K562 (cell line): Measurements from ENCODE around the gene FIBP. TPM values are rescaled to one million over a fixed set of nuclear protein-coding genes. Genes with fewer than 3 reads are reported as not detected.
A peak's percentile ranks its signal among the peaks of the same experiment; 100 is the strongest.

Experiments
- ASH1L ChIP-seq: fragments of 450-650 bp; IDR thresholded peaks from 2 replicates; pipeline ENCODE4 v1.6.1; 2018; ENCODE audit warnings: borderline replicate concordance, mild to moderate bottlenecking, low read depth; ENCODE audit not compliant: partially characterized antibody
- CC2D1A ChIP-seq: fragments of 450-650 bp; IDR thresholded peaks from 2 replicates; pipeline ENCODE4 v1.6.1; 2017; ENCODE audit warnings: mild to moderate bottlenecking
- JUNB ChIP-seq: fragments of 450-650 bp; formaldehyde crosslinking; conservative IDR thresholded peaks from 2 replicates; pipeline ENCODE4 v1.4.0; 2020; ENCODE audit warnings: mild to moderate bottlenecking
- MEF2D ChIP-seq: conservative IDR thresholded peaks from 2 replicates; pipeline ENCODE4 v1.6.1; 2016; ENCODE audit warnings: low read depth, missing genetic modification characterization, missing compliant biosample characterization
- MIER1 ChIP-seq: fragments of 450-650 bp; IDR thresholded peaks from 2 replicates; pipeline ENCODE4 v1.6.1; 2016; ENCODE audit warnings: antibody characterized with exemption, mild to moderate bottlenecking, low read depth
- NR3C1 ChIP-seq: sonication (generic); formaldehyde crosslinking; IDR thresholded peaks from 2 replicates; pipeline ENCODE4 v1.8.1; 2022; ENCODE audit warnings: missing genetic modification reagents
- OTX1 ChIP-seq: fragments of 450-650 bp; formaldehyde crosslinking; IDR thresholded peaks from 2 replicates; pipeline ENCODE4 v1.4.0; 2022; ENCODE audit warnings: mild to moderate bottlenecking
- PURB ChIP-seq: sonication (generic); formaldehyde crosslinking; IDR thresholded peaks from 2 replicates; pipeline ENCODE4 v1.9.0; 2021; ENCODE audit warnings: low read depth, mild to moderate bottlenecking, missing genetic modification reagents
- RBM14 ChIP-seq: fragments of 200-400 bp; formaldehyde crosslinking; IDR thresholded peaks from 2 replicates; pipeline ENCODE4 v1.6.1; 2018; ENCODE audit warnings: low read depth, mild to moderate bottlenecking, low read length, moderate library complexity, borderline replicate concordance; ENCODE audit not compliant: insufficient read depth
- SMARCB1 ChIP-seq: IDR thresholded peaks from 2 replicates; pipeline ENCODE4 v1.6.1; 2011; ENCODE audit warnings: improper control_type of control experiment, low read depth; ENCODE audit not compliant: insufficient read length
- SNRNP70 ChIP-seq: fragments of 200-400 bp; formaldehyde crosslinking; optimal IDR thresholded peaks from 2 replicates; pipeline ENCODE3; 2017; ENCODE audit warnings: low read depth, low read length
- SP1 ChIP-seq: sonication (generic); formaldehyde crosslinking; IDR thresholded peaks from 2 replicates; pipeline ENCODE4 v1.8.1; 2022; ENCODE audit warnings: mild to moderate bottlenecking, missing genetic modification reagents
- ZNF174 ChIP-seq: fragments of 250-450 bp; sonication (Bioruptor Pico); IDR thresholded peaks from 2 replicates; pipeline ENCODE4 v1.4.0; 2020; ENCODE audit warnings: mild to moderate bottlenecking
- ZNF764 ChIP-seq: fragments of 250-450 bp; sonication (Bioruptor Pico); IDR thresholded peaks from 2 replicates; pipeline ENCODE4 v1.4.0; 2020; ENCODE audit warnings: low read depth, mild to moderate bottlenecking, moderate library complexity
- ZNF77 ChIP-seq: fragments of 250-450 bp; sonication (Bioruptor Pico); IDR thresholded peaks from 2 replicates; pipeline ENCODE4 v1.5.0; 2020
- ZZZ3 ChIP-seq: fragments of 450-650 bp; IDR thresholded peaks from 2 replicates; pipeline ENCODE4 v1.6.1; 2016; ENCODE audit warnings: antibody characterized with exemption, mild to moderate bottlenecking, moderate library complexity
- polyA plus RNA-seq, 8 experiments: library from polyadenylated mRNA; depleted of rRNA in 4 of 8; stranded (reverse) in 5 of 8; unstranded in 3 of 8; fragments of >200 nt; fragmentation: Nextera tagmentation in 2 of 8; fragmentation: Illumina TruSeq in 1 of 8; extraction: Ambion mirVana in 2 of 8; extraction: Trizol in 1 of 8; gene quantifications; 2 replicates each; pipeline versions ENCODE4 v1.2.1 to v1.2.3, GENCODE V29; 2011 to 2014; ENCODE audit warnings: inconsistent platforms in 1 of 8, missing spikeins in 1 of 8
- total RNA-seq, 7 experiments: library from RNA; depleted of rRNA in 6 of 7; stranded (reverse); fragments of >200 nt in 6 of 7; fragmentation: Illumina TruSeq in 2 of 7; extraction: Trizol in 2 of 7; gene quantifications; 2 replicates each; pipeline versions ENCODE4 v1.2.1 to v1.2.3, GENCODE V29; 2011 to 2021; ENCODE audit warnings: low replicate concordance in 1 of 7
- TF ChIP-seq, protein P1 (sequence below): IDR thresholded peaks from 2 replicates; pipeline ENCODE4 v1.6.1; 2011; ENCODE audit not compliant: insufficient read length; ENCODE audit errors: extremely low read depth
- TF ChIP-seq, protein P2 (sequence below): sonication (generic); formaldehyde crosslinking; IDR thresholded peaks from 2 replicates; pipeline ENCODE4 v1.8.1; 2023; ENCODE audit warnings: mild to moderate bottlenecking, missing genetic modification reagents
- TF ChIP-seq, protein P3 (sequence below): fragments of 450-650 bp; IDR thresholded peaks from 2 replicates; pipeline ENCODE4 v1.6.1; 2014; ENCODE audit warnings: low read depth, mild to moderate bottlenecking, moderate library complexity, borderline replicate concordance
- TF ChIP-seq, protein P4 (sequence below): fragments of 250-450 bp; sonication (Bioruptor Pico); IDR thresholded peaks from 2 replicates; pipeline ENCODE4 v1.8.0; 2021; ENCODE audit warnings: borderline replicate concordance, mild to moderate bottlenecking, moderate library complexity; ENCODE audit not compliant: poor library complexity, severe bottlenecking
- TF ChIP-seq, protein P5 (sequence below): IDR thresholded peaks from 2 replicates; pipeline ENCODE4 v1.6.1; 2011; ENCODE audit warnings: borderline replicate concordance, low read depth, mild to moderate bottlenecking, moderate library complexity, low read length; ENCODE audit not compliant: insufficient read depth, poor library complexity, severe bottlenecking

The FIBP gene
- total and polyA plus RNA-seq, 9 of the 15 experiments (the other 6 are each of a cell fraction or from before 2014, with no cell fraction given), result 41.2 to 79.2 (median 48.6) TPM

DNA sequence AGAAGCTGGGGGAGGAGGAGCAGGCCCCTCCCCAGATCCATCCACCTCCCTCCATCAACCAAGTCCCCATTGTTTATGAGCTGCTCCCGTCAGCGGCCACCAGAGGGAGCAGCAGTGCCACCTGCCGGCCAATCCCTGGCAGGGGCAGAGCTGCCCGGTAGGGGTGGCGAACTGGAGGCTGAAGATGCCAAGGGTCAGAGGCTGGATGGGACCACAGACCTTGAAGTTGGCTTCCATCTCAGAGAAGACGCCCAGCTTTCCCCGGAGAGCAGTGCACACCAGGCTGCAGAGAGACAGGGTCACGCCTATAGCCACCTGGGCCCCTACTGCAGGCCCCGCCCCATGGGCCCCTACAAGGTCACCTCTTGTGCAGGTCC lies 3.6 kb downstream of the FIBP start (continued):
- TF ChIP-seq SP1 (peak; percentile 39; the same call in 1 of the 2 replicates), NR3C1 (CRISPR knock-in tag) (no peak), ZNF77 (no peak), SMARCB1 (no peak), RBM14 (no peak), OTX1 (CRISPR knock-in tag) (no peak), ZZZ3 (no peak), MEF2D (tag) (no peak), CC2D1A (0 out of 2 replicates have a peak, but pooled peaks have one; percentile 70), PURB (no peak), ZNF764 (no peak), ZNF174 (CRISPR knock-in tag) (no peak), JUNB (CRISPR knock-in tag) (no peak), MIER1 (no peak), ASH1L (no peak), SNRNP70 (no peak)
- TF ChIP-seq, protein P1, sequence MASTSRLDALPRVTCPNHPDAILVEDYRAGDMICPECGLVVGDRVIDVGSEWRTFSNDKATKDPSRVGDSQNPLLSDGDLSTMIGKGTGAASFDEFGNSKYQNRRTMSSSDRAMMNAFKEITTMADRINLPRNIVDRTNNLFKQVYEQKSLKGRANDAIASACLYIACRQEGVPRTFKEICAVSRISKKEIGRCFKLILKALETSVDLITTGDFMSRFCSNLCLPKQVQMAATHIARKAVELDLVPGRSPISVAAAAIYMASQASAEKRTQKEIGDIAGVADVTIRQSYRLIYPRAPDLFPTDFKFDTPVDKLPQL, result no peak
- TF ChIP-seq, protein P2, sequence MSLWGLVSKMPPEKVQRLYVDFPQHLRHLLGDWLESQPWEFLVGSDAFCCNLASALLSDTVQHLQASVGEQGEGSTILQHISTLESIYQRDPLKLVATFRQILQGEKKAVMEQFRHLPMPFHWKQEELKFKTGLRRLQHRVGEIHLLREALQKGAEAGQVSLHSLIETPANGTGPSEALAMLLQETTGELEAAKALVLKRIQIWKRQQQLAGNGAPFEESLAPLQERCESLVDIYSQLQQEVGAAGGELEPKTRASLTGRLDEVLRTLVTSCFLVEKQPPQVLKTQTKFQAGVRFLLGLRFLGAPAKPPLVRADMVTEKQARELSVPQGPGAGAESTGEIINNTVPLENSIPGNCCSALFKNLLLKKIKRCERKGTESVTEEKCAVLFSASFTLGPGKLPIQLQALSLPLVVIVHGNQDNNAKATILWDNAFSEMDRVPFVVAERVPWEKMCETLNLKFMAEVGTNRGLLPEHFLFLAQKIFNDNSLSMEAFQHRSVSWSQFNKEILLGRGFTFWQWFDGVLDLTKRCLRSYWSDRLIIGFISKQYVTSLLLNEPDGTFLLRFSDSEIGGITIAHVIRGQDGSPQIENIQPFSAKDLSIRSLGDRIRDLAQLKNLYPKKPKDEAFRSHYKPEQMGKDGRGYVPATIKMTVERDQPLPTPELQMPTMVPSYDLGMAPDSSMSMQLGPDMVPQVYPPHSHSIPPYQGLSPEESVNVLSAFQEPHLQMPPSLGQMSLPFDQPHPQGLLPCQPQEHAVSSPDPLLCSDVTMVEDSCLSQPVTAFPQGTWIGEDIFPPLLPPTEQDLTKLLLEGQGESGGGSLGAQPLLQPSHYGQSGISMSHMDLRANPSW (CRISPR knock-in tag), result no peak
- TF ChIP-seq, protein P3, sequence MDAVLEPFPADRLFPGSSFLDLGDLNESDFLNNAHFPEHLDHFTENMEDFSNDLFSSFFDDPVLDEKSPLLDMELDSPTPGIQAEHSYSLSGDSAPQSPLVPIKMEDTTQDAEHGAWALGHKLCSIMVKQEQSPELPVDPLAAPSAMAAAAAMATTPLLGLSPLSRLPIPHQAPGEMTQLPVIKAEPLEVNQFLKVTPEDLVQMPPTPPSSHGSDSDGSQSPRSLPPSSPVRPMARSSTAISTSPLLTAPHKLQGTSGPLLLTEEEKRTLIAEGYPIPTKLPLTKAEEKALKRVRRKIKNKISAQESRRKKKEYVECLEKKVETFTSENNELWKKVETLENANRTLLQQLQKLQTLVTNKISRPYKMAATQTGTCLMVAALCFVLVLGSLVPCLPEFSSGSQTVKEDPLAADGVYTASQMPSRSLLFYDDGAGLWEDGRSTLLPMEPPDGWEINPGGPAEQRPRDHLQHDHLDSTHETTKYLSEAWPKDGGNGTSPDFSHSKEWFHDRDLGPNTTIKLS, result no peak
- TF ChIP-seq, protein P4, sequence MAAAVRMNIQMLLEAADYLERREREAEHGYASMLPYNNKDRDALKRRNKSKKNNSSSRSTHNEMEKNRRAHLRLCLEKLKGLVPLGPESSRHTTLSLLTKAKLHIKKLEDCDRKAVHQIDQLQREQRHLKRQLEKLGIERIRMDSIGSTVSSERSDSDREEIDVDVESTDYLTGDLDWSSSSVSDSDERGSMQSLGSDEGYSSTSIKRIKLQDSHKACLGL (CRISPR knock-in tag), result no peak
- TF ChIP-seq, protein P5, sequence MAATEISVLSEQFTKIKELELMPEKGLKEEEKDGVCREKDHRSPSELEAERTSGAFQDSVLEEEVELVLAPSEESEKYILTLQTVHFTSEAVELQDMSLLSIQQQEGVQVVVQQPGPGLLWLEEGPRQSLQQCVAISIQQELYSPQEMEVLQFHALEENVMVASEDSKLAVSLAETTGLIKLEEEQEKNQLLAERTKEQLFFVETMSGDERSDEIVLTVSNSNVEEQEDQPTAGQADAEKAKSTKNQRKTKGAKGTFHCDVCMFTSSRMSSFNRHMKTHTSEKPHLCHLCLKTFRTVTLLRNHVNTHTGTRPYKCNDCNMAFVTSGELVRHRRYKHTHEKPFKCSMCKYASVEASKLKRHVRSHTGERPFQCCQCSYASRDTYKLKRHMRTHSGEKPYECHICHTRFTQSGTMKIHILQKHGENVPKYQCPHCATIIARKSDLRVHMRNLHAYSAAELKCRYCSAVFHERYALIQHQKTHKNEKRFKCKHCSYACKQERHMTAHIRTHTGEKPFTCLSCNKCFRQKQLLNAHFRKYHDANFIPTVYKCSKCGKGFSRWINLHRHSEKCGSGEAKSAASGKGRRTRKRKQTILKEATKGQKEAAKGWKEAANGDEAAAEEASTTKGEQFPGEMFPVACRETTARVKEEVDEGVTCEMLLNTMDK, result peak; percentile 80
